GM11168 (cell line): ENCODE data around the gene ORM1.
"Not testable (repeated sequence)": the region's sequence is repeated elsewhere in the genome, so short reads cannot be mapped to it uniquely, and the experiment has no call there.

Experiments used
- in situ Hi-C: fragments of 300-500 bp; cut with MboI; formaldehyde crosslinking; loops from one replicate; pipeline ENCODE4 v1.12.0; 2022; ENCODE audit warnings: low sequenced_read_pairs; ENCODE audit not compliant: unreplicated experiment

Gene ORM1

GRCh38 chr9:114321759-114322158 is 1.1 kb upstream of the ORM1 start:
- in situ Hi-C loops = no loop called here

DNA sequence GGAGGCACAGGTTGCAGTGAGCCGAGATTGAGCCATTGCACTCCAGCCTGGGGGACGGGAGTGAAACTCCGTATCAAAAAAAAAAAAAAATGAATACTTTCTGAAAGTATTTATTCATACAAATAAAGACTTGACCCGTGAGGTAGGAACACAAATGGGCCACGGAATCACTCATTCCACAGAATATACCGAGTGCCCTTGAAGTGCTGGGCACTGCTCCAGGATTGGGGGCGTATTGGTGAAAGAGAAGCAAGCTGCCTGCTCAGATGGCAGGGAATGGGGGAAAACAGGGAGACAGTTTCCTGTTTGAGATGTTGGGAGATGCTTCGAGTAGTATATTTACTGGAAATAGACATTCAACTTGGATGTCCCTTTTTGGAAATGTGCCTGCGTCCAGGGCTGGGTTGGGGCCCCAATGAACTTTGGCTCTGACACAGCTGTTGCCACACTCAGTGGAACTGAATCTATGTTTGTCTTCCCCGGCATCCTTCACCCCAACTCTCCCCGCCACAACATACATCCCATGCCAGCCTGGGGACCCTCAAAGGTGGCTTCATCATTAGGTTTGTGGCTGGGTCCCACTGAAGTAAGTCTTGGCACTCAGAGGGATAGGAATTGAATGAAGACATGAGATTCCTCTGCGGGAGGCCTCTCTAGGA is 609 bp upstream of the ORM1 start:
- in situ Hi-C loops = not testable (repeated sequence)

- in situ Hi-C loops = not testable (repeated sequence)
These were observed 951 bp downstream of the ORM1 start for GRCh38 chr9:114323849-114324248.

DNA sequence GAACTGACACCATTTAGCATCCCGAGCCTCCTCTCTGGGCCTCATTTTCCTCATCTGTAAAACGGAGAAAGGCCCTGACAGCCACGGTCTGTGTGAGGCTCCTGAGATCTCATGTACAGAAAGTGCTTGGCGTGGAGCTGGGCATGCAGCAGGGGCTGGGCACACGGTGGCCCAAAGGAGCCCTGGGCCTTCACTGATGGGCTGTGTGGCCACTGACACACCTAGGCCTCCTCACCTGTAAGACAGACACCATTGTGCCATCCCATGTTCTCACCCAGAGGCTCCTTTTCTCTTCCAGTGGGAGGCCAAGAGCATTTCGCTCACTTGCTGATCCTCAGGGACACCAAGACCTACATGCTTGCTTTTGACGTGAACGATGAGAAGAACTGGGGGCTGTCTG is 1.6 kb downstream of the ORM1 start:
- in situ Hi-C loops = no loop called here

GRCh38 chr9:114324965-114325364 is 2.1 kb downstream of the ORM1 start:
- in situ Hi-C loops = not testable (repeated sequence)

GRCh38 chr9:114325684-114326254 is 2.9 kb downstream of the ORM1 start:
- in situ Hi-C loops = not testable (repeated sequence)

DNA sequence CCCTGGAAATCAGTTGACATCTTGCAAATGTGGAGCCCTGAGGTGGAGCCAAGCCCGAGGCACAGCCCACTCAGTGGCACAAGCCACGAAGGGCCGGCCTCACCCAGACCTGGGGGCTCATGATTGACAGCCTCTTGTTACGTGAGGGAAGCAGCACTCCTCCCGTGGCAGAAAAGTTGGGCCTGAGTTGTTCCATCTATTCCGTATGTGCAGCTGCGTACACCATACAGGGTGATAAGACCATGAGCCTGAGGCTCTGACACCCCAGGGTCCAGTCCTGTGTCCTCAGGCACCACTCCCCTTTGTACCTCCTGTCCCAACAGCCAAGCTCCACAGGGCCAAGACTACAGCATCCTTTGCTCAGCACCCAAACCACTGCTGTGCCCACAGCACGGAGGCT is 4.9 kb downstream of the ORM1 start:
- in situ Hi-C loops = no loop called here

DNA sequence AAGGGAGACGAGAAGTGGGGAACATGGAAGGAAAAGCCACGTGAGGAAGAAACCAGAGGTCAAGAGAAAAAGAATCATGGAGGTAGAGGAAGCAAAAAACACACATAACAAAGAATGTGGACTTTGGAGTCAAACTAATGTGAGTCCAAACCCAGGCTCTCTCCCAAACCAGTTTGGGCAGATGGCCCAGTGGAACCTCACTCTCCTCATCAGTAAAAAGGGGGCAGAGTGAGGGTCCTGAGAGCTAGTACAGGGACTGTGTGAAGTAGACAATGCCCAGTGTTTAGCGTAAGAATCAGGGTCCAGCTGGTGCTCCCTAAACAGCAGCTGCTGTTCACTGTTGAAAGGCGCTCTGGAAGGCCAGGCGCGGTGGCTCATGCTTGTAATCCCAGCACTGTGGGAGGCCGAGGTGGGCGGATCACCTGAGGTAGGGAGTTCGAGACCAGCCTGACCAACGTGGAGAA is 5.5 kb downstream of the ORM1 start:
- in situ Hi-C loops = not testable (repeated sequence)

- in situ Hi-C loops = not testable (repeated sequence)
These were observed 6.2 kb downstream of the ORM1 start for GRCh38 chr9:114328937-114329624.

DNA sequence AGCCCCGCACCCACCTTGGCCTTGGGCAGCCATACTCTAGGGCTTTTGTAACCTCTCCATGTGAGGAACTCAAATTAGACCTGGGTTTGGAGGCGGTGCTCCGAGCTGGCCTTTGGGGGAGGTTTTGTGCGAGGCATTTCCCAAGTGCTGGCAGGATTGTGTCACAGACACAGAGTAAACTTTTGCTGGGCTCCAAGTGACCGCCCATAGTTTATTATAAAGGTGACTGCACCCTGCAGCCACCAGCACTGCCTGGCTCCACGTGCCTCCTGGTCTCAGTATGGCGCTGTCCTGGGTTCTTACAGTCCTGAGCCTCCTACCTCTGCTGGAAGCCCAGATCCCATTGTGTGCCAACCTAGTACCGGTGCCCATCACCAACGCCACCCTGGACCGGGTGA is 6.7 kb downstream of the ORM1 start, which contains the start of gene ORM2:
ORM2 (plus strand) TSS at position 245 of the 398 bp plus-strand sequence; CDS start at position 281, 36 bp downstream.
- in situ Hi-C loops = not testable (repeated sequence)

DNA sequence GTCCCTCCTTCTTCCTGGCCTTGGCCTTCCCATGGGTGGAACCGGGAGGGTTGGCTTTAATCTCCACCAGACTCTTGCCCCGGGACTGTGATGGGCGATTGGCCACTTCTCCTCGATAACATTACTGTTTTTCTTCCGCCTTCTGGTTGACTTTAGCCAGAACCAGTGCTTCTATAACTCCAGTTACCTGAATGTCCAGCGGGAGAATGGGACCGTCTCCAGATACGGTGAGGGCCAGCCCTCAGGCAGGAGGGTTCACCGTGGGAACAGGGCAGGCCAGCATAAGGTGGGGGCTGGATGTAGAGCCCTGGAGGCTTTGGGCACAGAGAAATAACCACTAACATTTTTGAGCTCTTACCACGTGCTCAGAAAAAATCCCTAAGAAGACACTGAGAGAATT is 7.7 kb downstream of the ORM1 start:
- in situ Hi-C loops = no loop called here

DNA sequence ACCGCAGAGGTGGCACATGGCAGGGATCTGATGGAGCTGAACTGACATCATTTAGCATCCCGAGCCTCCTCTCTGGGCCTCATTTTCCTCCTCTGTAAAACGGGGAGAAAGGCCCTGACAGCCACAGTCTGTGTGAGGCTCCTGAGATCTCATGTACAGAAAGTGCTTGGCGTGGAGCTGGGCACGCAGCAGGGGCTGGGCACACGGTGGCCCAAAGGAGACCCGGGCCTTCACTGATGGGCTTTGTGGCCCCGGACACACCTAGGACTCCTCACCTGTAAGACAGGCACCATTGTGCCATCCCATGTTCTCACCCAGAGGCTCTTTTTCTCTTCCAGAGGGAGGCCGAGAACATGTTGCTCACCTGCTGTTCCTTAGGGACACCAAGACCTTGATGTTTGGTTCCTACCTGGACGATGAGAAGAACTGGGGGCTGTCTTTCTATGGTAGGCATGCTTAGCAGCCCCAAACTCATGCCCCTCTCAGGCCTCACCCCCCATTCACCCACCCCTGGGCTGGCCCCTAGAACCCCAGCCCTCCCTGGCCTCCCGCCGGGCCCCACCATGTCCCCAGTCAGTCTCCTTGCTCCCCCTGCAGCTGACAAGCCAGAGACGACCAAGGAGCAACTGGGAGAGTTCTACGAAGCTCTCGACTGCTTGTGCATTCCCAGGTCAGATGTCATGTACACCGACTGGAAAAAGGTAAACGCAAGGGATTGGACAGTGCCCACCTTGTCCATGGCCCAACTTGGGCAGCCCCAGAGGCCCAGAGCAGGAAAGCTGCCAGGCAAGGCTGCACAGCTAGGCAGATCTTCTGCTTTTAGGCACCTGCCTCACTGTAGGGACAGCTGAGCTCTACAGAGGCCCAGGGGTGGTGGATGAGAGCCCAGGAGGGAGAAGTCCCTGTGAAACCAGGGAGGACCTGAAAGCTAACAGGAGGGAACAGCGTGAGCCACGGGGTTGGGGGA is 8.6 kb downstream of the ORM1 start:
- in situ Hi-C loops = not testable (repeated sequence)

DNA sequence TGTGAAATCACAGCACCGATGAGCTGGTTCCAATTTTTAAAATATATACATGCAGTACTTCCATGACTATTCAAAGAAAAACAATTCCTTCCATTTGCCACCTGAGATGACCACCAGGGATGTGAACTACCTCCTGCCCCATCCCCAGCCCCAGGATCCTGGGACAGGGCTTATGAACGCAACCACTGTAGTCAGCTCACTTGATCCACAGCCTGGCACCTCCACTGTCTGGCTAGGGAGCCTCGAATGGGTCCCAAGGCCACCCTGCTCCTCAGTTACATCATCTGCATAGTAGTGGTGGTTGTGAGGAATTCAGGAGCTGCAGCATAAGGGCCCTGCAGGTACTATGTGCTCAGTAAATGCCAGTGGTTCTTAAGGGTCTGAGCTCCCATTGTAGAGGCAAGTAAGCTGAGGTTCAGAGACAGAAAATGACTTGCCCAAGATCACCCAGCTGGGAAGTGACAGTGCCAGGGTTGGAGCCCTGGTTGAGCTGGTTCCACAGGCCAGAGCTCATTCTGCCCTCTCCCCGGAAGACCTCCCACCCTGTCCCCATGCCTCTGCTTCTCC is 9.7 kb downstream of the ORM1 start:
- in situ Hi-C loops = not testable (repeated sequence)

- in situ Hi-C loops = not testable (repeated sequence)
These were observed 10.8 kb downstream of the ORM1 start for GRCh38 chr9:114333718-114334117.

DNA sequence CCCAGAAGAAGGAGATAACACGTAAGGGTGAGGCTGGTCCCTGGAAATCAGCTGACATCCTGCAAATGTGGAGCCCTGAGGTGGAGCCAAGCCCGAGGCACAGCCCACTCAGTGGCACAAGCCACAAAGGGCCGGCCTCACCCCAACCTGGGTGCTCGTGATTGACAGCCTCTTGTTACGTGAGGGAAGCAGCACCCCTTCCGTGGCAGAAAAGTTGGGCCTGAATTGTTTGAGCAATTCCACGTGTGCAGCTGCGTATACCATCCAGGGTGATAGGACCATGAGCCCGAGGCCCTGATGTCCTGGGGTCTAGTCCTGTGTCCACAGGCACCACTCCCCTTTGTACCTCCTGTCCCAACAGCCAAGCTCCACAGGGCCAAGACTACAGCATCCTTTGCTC is 11.6 kb downstream of the ORM1 start:
- in situ Hi-C loops = no loop called here

- in situ Hi-C loops = no loop called here
These were observed 12.8 kb downstream of the ORM1 start for GRCh38 chr9:114335745-114336144.

DNA sequence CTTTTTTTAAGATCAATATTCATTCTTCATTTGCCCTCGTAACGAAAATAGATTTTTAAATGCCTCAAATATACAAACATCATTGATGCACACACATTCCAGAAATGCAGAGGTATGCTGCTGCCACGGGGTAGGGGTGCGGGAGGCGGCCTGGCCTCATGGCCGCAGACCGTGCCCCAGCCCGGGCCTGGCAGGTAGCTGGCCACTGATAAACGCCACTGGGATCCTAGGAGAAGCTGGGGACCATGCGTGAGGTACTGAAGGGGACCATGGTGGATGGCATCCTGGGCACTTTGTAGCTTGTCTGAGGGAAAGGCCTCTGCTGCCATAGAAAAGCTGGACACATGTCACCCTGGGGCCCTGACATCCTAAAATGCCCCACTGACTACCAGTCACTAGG is 13.3 kb downstream of the ORM1 start:
- in situ Hi-C loops = no loop called here

DNA sequence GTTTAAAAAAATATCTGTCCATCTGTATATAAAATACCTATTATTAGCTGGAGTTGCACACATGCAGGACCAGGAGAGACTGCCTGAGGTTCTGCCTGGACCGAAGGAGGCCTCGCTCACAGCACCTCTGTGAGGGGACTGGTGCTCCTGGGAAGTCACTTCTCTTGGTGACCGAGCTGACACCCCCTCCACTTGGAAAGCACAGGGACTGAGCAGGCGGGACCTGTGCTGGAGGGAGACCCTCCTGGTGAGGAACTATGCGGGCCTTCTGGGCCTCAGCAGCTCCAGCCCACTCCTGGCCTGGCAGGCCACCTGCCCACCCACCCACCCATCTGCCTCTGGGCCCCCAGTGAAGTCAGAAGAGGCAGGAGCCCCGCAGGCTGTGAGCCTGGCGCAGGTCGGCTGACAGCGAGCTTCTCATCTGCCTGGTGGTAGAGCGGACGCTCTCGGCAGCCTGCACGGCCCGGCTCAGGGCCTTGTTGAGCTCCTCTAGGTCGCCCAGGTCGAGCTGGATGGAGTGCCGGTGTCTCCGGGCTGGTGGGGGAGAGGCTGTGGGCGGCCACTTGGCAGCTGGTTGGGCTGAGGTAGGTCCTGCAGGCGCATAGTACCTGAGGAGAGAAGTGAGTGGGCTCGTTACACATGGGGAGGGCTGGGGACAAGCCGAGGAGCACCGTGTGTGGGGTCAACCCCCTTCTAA is 13.9 kb downstream of the ORM1 start:
- in situ Hi-C loops = no loop called here

DNA sequence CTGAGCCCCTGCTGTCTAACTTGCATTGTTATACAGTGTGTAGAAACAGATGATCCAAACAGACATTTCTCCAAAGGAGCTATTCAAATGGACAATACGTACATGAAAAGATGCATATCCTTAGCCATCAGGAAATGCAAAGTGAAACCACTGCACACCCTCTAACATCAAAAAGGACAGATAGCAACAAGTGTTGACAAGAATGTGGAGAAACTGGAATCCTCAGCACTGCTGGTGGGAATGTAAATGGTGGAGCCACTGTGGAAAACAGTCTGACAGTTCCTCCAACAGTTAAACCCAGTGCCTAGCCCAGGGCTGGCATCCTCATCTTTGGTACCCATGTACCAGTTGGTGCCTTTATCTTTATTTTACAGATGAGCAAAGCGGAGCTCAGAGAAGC is 15.3 kb downstream of the ORM1 start:
- in situ Hi-C loops = no loop called here
